ENCODE data around the gene AMDHD2.
"Not testable (repeated sequence)": the region's sequence is repeated elsewhere in the genome, so short reads cannot be mapped to it uniquely, and the experiment has no call there.

DNA sequence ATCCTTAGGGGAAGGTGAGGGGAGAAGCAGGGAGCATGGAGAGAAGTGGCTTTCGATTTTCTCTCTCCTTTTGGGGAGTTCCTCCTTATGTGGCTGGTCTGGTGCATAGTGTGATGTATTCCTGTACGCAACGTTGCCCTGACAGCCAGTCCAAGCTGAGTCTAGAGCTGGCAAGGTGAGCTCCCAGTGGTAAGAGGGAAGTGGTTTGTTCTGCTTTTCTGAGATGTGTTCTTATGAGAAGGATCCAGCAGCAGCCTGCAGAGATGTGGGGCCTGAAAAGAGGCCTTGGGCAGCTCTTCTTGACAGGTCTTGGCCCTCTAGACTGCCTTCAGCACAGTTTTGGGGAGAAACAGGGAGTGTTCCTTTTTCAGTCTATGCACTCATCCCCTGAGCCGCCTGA lies 20.7 kb downstream of the AMDHD2 start:
- not testable (repeated sequence) for TF ChIP-seq EZH2 (IDR thresholded peaks at IDR 0.05); POLR2AphosphoS5 (IDR thresholded peaks at IDR 0.05; ENCODE audit: borderline replicate concordance, low read depth, low read length)
